Fibroblast of lung (primary cell): ENCODE measurements around the gene COL1A1. TPM values are rescaled to one million over a fixed set of nuclear protein-coding genes. Genes with fewer than 3 reads are reported as not detected.
A peak's percentile ranks its signal among the peaks of the same experiment; 100 is the strongest.

Experiments
- DNase-seq, 2 donors: peaks; one replicate each; pipeline versions ENCODE4 v3.0.0 to v3.0.0-alpha.2; 2010; ENCODE audit warnings: low read depth in 2 of 2
- H2AFZ ChIP-seq: 2 replicates; pipeline ENCODE4 v1.5.1; 2012; ENCODE audit warnings: low read length, control low read depth, inconsistent platforms
- H3K27ac ChIP-seq: 2 replicates; pipeline ENCODE4 v1.5.1; 2011; ENCODE audit warnings: low read length, control low read depth; ENCODE audit not compliant: insufficient read depth
- H3K27me3 ChIP-seq: 2 replicates; pipeline ENCODE4 v1.5.1; 2011; ENCODE audit warnings: mild to moderate bottlenecking, low read length; ENCODE audit not compliant: control insufficient read depth, insufficient read depth
- H3K36me3 ChIP-seq: 2 replicates; pipeline ENCODE4 v1.5.1; 2011; ENCODE audit warnings: low read length; ENCODE audit not compliant: control insufficient read depth, insufficient read depth
- H3K4me1 ChIP-seq: 2 replicates; pipeline ENCODE4 v1.5.1; 2011; ENCODE audit warnings: low read length; ENCODE audit not compliant: control insufficient read depth, insufficient read depth; ENCODE audit errors: extremely low read depth
- H3K4me2 ChIP-seq: 2 replicates; pipeline ENCODE4 v1.5.1; 2011; ENCODE audit warnings: low read length, control low read depth; ENCODE audit not compliant: insufficient read depth; ENCODE audit errors: extremely low read depth
- H3K4me3 ChIP-seq, 4 experiments: fragments of 200-600 bp in 1 of 4; sonication (generic) in 1 of 4; replicated peaks in 1 of 4; 2 replicates each; pipeline ENCODE4 v1.5.1; 2011 to 2016; ENCODE audit warnings: low read length in 4 of 4, low read depth in 3 of 4, mild to moderate bottlenecking in 3 of 4, control low read depth in 2 of 4, inconsistent platforms in 1 of 4, mixed read lengths in 1 of 4; ENCODE audit not compliant: insufficient read depth in 1 of 4; ENCODE audit errors: control extremely low read depth in 1 of 4
- H3K79me2 ChIP-seq: 2 replicates; pipeline ENCODE4 v1.5.1; 2012; ENCODE audit warnings: mild to moderate bottlenecking, low read length, inconsistent platforms; ENCODE audit not compliant: control insufficient read depth, insufficient read depth
- H3K9ac ChIP-seq: 2 replicates; pipeline ENCODE4 v1.5.1; 2011; ENCODE audit warnings: mild to moderate bottlenecking, low read length, control low read depth; ENCODE audit not compliant: insufficient read depth
- H3K9me3 ChIP-seq: 2 replicates; pipeline ENCODE4 v1.5.1; 2012; ENCODE audit warnings: low read depth, low read length; ENCODE audit not compliant: control insufficient read depth, insufficient read depth
- H4K20me1 ChIP-seq: 2 replicates; pipeline ENCODE4 v1.5.1; 2011; ENCODE audit warnings: low read length; ENCODE audit not compliant: control insufficient read depth, insufficient read depth; ENCODE audit errors: extremely low read depth
- CTCF ChIP-seq, 2 donors: IDR thresholded peaks in 1 of 2; conservative IDR thresholded peaks in 1 of 2; 1 replicate in 1 of 2; 2 replicates in 1 of 2; pipeline ENCODE4 v1.5.1; 2011 to 2012; ENCODE audit warnings: low read length in 2 of 2, control low read depth in 1 of 2, inconsistent platforms in 1 of 2, low read depth in 1 of 2, mild to moderate bottlenecking in 1 of 2
- EZH2 ChIP-seq: IDR thresholded peaks from 2 replicates; pipeline ENCODE4 v1.5.1; 2012; ENCODE audit warnings: low read length, control low read depth, mild to moderate bottlenecking; ENCODE audit errors: missing control alignments
- polyA plus RNA-seq, 2 donors: library from polyadenylated mRNA; depleted of rRNA in 1 of 2; stranded (reverse) in 1 of 2; unstranded in 1 of 2; fragments of >200 nt; gene quantifications; 2 replicates each; pipeline ENCODE4 v1.2.1, GENCODE V29; 2011 to 2012; ENCODE audit warnings: missing spikeins in 1 of 2
- total RNA-seq: library from RNA; depleted of rRNA; stranded (reverse); fragments of >200 nt; gene quantifications from 2 replicates; pipeline ENCODE4 v1.2.1, GENCODE V29; 2014

The COL1A1 gene
- total and polyA plus RNA-seq, 2 donors (not counting 1 experiment from before 2014, with no cell fraction given): 541 to 584 TPM

- no peaks in the 10 kb centered on the region for H3K79me2 ChIP-seq
- H3K9me3 ChIP-seq: no peaks in the 10 kb centered on the region
- no peak overlapping the region for H2AFZ ChIP-seq
- no peak overlapping the region for H3K4me3 ChIP-seq
- no peaks in the 10 kb centered on the region for H3K27me3 ChIP-seq
- H3K4me1 ChIP-seq: peaks cover 9% of the 10 kb centered on the region
- DNase-seq: no peak
- no peaks in the 10 kb centered on the region for H3K36me3 ChIP-seq
- no peak overlapping the region for H3K27ac ChIP-seq
- H3K9ac ChIP-seq: no peak overlapping the region
- no peaks in the 10 kb centered on the region for H4K20me1 ChIP-seq
- TF ChIP-seq CTCF (conservative IDR thresholded peaks at IDR 0.05 in 1 of 2, IDR thresholded peaks at IDR 0.05 in 1 of 2; ENCODE audit: low read depth in 1 of 2, low read length in 2 of 2): no peak
- TF ChIP-seq EZH2: no peak
- H3K4me2 ChIP-seq: no peak overlapping the region
These were observed 34.1 kb downstream of the COL1A1 start for GRCh38 chr17:50167371-50167770.

GRCh38 chr17:50166518-50167181 lies 34.8 kb downstream of the COL1A1 start:
- no peak for TF ChIP-seq EZH2
- no peak for TF ChIP-seq CTCF (conservative IDR thresholded peaks at IDR 0.05 in 1 of 2, IDR thresholded peaks at IDR 0.05 in 1 of 2; ENCODE audit: low read depth in 1 of 2, low read length in 2 of 2)
- Histone ChIP-seq H2AFZ (no peak overlapping the region), H4K20me1 (no peaks in the 10 kb centered on the region), H3K9ac (no peak overlapping the region), H3K4me1 (peaks cover 9% of the 10 kb centered on the region), H3K79me2 (no peaks in the 10 kb centered on the region), H3K36me3 (no peaks in the 10 kb centered on the region), H3K9me3 (no peaks in the 10 kb centered on the region), H3K27me3 (no peaks in the 10 kb centered on the region), H3K27ac (no peak overlapping the region), H3K4me3 (no peak overlapping the region), H3K4me2 (no peak overlapping the region)
- DNase-seq: no peak

GRCh38 chr17:50165867-50166517 lies 35.4 kb downstream of the COL1A1 start, which contains the start of gene SGCA:
SGCA (plus strand) TSS chr17:50166005; CDS start chr17:50166041, 36 bp downstream.
- H3K9ac ChIP-seq: no peak within 1 kb of the TSS
- no peaks in the 10 kb centered on the region for H3K36me3 ChIP-seq
- H3K9me3 ChIP-seq: no peaks in the 10 kb centered on the region
- no peaks in the 10 kb centered on the region for H3K79me2 ChIP-seq
- no peaks in the 10 kb centered on the region for H4K20me1 ChIP-seq
- H2AFZ ChIP-seq: no peak within 1 kb of the TSS
- TF ChIP-seq CTCF (conservative IDR thresholded peaks at IDR 0.05 in 1 of 2, IDR thresholded peaks at IDR 0.05 in 1 of 2; ENCODE audit: low read depth in 1 of 2, low read length in 2 of 2) (no peak), EZH2 (no peak)
- H3K27me3 ChIP-seq: no peaks in the 10 kb centered on the region
- no peak for DNase-seq
- no peak within 1 kb of the TSS for H3K27ac ChIP-seq
- no peak within 1 kb of the TSS for H3K4me2 ChIP-seq
- H3K4me1 ChIP-seq: peaks cover 9% of the 10 kb centered on the region
- H3K4me3 ChIP-seq: peak within 1 kb of the TSS in 1 of 4 experiments; percentile 25
